RPMI8226 (cell line): ENCODE measurements around the gene GAGE10.
"Not testable (repeated sequence)": the region's sequence is repeated elsewhere in the genome, so short reads cannot be mapped to it uniquely, and the experiment has no call there.

ENCODE experiments used
- DNase-seq: peaks from one replicate; pipeline ENCODE4 v3.0.0-alpha.2; 2015

GAGE10 gene

DNA sequence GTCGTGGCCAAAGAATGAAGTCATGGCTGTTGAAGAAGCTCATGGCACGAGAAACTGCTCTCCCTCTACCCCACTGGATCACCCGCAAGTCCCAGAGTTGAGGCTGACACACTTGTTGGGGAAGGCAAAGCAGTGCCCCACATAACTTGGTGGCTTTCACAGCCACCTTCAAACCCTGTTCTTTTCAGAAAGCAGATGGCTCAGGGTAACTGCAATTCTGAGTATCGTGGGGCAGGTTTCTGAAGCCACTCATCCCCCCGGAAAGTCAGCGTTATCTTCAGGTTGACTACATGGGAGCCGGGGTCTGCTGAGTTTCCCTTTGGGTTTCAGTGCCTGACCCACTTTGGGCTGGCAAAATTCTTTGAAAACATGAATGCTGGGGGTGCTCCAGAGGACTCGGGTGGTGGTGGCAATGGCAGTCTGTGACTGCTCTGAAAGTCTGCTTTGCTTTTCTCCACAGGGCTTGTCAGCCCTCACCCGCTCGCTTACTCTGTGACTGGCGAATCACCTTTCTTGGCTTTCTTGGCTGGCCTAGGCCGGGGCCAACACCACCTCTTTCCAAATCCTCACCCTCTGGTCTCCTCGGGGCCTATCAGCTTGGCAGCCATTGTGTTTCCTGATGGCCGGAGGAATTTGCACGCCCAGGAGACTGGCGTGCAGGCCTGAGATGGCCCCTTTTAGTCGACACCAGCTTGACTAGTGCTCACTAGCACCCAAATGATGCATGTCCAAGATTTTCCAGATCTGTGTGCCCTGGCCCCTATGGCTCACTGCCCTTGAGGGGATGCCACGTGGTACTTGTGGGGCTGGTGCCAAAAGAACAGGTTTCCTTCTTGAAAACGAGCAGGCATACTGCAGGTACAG lies 26.5 kb upstream of the GAGE10 start:
- DNase-seq = no peak

DNA sequence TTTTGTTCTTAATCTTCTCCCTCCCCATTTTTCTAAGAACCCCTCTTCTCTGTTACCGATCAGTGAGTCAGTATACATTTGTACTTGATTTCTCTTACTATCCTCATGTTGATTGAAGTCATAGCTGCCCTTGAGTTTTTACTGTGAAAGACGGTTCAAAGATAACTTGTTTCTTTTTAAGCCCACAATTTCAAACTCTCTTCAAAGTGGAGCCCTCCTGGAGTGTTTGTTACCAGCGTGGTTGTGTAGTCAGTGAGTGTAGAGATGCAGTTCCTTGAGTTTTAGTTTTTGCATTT lies 26.0 kb upstream of the GAGE10 start:
- no peak for DNase-seq

DNA sequence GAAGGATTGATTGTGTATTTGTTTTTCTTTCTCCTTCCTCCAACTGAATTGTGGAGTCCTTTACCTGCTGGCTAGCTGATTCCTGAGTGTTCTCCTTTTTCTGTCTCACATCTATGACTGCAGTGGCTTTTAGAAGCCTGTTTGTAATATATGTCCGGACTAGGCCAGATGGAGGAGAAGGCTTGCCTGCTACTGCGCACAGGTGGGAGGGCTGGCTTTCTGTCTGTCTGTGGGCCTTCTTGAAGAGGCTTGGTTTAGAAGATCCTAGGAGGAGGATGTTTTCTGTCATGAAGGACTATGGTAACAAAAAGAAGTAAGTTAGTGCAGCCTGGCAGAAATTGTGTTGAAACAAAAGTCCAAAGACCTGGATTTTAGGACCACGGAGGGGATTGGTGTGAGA lies 25.4 kb upstream of the GAGE10 start:
- DNase-seq = no peak

DNA sequence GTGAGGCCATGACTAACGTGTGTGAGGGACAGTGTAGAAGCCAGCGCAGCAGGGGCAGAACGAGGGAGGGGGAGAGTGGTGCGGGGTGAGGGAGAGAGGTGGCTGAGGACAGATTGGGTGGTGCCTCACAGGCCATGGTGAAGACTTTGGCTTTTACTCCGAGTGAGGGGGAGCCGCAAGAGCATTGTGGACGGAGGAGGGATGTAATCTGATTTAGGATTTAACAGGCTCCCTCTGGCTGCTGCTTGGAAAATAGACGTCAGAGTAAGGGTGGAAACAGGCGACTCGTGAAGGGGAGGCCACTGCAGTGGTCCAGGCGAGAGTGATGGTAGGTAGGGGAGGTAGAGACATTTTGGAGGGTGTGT lies 20.8 kb upstream of the GAGE10 start:
- no peak for DNase-seq

DNA sequence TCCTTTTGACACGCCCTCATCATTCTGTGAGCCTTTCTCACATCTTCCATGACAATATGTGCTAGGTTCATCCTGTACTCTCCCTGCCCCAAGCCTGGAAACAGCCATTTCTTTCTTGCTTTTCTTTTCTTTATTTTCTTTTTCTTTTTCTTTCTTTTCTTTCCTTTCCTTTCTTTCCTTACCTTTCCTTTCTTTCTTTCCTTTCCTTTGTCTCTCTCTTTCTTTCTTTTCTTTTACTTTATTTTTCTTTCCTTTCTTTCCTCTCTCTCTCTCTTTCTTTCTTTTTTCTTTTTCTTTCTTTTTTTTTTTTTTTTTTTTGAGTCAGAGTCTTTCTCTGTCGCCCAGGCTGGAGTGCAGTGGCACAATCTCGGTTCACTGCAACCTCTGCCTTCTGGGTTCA lies 19.2 kb upstream of the GAGE10 start:
- no peak for DNase-seq

DNA sequence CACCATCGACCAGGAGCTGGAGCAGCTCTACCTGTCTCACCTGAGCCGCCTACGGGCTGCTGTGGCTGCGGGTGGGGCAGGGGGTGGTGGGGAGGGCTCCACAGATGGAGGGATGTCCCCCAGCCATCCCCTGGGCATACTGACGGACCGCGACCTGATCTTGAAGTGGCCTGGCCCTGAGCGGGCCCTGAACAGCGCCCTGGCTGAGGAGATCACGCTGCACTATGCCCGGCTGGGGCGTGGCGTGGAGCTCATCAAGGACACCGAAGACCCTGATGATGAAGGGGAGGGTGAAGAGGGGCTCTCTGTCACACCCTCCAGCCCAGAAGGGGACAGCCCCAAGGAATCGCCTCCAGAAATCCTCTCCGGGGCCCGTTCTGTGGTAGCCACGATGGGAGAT lies 17.3 kb upstream of the GAGE10 start:
- no peak for DNase-seq

DNA sequence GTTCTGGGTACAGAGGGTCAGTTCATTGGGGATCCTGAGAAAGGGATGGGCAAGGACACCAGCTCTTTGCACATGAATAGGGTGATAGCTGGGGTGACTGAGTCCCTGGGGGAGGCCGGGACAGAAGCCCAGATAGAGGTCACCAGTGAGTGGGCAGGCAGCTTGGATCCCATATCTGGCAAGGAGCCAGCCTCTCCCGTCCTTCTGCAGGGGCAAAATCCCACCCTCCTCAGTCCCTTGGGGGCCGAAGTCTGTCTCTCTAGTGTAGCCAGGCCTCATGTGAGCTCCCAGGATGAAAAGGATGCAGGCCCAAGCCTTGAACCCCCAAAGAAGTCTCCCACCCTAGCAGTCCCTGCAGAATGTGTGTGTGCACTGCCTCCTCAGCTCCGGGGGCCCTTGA lies 16.9 kb upstream of the GAGE10 start:
- no peak for DNase-seq

DNA sequence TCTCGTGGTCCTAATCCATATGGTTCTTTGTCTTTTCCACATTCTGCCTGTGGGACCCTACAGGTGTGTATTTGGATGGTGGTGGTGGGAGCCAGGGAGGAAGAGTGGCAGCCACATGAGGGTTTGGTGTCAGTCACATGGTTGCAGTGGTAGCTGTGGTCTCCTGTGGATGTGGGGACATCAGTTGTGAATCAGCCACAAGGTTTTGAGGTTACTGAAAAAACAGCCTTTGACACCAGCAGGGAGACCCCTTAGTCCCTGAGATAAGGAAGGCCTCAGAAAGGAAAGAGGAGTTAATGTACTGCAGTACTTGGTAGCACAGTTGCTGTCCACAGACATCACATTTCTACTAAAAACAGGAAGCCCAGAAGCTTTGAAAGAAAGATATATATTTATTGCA lies 15.8 kb upstream of the GAGE10 start:
- DNase-seq = no peak

DNA sequence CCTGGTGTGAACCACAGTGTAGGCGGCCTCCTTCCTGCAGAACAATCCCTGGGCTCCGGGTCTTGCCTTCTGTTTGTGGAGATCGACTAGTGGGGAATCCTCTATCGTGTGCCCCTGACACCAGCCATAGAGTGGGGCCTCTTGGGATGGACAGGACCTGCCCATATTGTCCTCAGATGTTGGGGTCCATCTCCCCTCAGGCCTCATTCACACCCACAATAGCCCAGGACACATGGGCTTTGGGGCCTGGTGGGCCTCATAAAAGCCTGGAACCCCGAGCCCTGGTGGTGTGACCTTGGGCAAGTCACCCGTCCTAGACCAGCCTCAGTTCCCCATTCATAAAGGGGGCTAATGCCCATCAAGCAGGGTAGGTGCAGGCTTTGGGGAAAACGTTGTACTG lies 13.2 kb upstream of the GAGE10 start:
- no peak for DNase-seq

DNA sequence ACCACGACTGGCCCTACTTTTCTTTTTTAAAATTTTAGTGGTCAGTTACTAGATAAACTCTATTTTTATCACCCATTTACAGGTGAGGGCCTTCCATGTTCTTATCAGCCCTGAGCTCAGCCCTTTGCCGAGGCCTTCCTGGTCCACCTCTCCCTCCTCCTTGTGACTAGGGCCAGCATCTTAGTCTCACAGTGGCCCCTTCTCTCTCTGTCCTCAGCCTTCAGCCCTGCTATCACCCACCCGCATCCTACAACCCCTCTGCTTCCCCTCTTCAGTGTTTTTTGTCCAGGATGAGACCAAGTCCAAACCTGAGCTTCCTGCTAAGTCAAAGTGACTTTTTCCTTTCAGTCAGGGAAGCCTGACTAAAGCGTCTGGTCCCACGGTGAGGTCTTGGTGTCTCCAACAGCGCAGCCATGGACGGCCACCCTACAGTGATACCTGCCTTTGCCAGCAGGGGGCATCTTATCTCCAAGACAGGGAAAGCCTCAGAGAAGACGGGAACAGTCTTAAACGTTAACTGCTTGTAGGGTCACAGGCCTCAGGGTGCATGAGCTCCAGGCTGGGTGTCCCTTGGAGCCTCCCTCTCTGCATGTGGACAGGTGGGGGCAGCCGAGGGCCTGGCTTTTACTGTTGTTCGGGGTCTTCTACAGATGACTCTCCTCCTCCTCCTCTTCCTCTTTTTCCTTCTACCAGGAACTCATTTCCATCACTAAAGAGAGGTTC lies 11.7 kb upstream of the GAGE10 start:
- DNase-seq = peak; percentile 55

DNA sequence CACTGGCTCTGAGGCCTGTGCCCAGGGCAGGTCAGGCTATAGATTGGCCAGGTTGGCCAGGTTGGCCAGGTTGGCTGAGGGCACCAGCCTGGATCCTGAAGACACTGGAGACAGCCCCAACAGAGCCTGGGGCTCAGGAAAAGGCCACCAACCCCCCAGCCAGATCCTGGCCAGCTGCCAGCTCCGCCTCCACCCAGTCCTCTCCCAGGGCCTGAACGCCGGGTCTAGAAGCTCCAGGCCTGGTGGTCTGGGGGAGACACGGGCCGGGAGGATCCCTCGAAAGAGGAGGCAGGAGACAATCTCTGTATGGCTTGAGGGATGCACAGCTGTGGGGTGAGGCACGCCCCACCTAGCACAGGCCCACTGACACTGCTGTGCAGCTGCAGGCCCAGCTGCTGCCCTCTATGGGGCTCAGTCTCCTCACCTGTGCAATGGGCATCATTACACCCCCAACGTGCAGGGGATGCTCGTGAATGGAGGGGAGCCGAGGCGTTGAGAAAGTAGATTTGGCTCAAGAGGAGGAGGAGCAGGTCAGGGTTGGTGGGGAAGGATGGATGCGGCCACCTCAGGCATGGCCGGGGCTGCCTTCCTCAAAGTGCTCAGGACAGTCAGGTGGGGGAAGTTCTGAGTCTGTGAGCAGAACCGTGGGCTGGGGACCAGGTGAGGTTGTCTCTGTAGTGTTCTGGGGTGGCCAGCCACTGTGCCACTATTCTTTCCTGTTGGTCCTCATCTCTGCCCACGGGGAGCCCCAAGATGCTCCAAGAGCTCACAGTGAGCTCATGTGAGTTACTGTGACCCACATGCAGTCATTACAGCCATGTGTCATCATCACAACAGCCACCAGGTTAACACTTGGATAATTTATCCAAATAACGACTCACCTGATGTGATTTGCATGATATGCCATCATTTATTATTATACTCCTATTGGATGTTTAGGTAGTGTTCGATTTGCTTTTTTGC lies 10.8 kb upstream of the GAGE10 start:
- DNase-seq = no peak

DNA sequence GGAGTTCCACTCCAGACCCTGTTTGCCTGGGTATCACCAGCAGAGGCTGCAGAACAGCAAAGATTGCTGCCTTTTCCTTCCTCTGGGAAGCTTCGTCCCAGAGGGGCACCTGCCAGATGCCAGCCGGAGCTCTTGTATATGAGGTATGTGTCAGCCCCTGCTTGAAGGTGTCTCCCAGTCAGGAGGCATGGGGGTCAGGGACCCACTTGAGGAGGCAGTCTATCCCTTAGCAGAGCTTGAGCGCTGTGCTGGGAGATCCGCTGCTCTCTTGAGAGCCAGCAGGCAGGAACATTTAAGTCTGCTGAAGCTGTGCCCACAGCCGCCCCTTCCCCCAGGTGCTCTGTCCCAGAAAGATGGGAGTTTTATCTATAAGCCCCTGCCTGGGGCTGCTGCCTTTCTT lies 4.2 kb upstream of the GAGE10 start:
- not testable (repeated sequence) for DNase-seq

DNA sequence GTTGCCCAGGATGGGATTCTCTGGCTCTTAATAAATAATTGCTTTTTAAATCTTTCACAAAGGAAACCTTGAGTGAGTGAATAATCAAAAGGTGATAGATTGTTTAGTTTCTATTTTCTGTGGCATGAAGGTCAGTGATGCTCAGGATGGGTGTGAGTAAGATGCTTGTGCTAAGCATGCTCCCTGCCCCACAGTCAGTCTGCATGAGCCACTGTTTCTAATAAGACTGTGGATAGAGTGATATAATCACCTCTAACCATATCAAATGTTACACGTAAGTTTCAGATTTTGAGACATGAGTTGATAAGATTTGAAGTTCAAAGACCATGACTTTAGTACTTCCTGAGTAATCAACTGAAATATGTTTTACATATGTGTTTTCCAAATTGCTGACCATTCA lies 2.7 kb upstream of the GAGE10 start:
- DNase-seq = no peak

DNA sequence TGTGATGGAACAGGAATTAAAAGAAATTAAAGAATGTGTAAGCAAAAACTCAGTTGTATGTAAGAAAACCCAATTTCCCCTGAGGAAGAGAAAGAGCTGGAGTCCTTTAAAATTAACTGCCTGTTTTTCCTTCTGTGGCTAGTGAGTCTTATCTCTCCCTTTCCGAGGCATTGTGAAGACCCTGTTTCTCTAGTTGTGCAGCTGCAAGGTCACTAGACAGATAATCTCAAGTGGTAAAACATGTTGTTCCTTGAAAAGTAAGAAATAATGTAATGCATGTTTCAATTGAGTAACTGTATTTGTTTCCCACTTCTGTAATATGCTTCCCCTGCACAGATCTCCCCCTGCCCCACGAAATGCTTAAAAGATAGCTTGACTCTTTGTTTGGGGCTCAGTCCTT lies 4.3 kb downstream of the GAGE10 start:
- not testable (repeated sequence) for DNase-seq

DNA sequence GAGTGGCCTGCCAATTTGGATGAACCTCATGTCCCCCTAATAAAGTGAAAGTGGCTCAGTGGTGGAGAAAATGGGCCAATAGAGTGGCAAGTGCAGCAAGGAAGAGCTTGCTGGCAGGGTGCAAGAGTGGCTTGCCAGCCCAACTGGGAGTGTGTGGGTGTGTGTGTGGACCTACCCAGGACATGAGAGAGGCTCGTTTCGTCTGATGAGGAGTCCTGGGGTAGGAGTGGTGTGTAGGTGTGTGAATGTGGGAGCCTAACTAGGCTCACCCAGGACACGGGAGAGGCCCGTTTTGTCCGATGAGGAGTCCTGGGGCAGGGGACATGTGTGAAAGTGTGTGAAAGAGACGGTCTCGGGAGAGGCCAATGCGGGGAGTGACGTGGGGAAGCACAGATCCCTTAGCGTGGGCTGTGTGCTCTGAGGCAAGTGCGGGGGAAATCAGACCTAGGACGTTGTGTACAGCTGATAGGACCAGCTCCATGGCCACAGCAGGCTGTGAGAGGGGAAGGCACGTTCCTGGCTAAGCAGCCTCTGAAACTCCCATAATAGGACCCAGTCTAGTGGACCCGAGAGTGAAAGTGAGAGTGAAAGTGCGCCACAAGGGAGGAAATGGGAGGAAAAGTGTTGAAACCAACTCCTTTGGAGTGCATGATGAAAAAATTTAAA lies 5.3 kb downstream of the GAGE10 start:
- DNase-seq = no peak

DNA sequence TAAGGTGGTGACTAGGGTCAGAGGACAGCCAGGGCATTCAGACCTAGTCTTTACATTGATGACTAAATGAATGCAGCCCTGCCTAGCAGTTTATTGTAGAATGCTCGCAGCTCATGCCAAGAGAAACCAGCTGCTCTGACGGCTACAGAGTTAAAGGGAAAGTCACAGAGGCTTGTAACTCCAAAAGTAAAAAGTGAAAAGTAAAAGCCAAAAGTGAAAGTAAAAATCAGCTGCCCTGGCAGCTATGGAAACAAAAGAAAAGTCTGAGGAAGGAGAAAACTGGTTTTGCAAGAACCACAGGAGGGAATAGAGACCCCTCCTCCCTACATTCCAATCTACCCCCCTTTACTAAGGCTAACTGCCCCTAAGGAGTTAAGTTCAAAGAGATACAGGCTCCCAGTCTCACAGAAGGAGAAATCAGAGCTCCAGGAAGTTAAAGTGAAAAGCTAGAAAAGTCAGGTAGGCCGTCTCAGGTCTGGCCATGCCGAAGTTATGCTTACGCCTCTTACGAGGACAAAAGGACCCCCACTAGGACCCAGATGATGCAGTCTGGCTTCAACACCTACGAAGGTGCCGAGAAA lies 6.0 kb downstream of the GAGE10 start:
- no peak for DNase-seq

DNA sequence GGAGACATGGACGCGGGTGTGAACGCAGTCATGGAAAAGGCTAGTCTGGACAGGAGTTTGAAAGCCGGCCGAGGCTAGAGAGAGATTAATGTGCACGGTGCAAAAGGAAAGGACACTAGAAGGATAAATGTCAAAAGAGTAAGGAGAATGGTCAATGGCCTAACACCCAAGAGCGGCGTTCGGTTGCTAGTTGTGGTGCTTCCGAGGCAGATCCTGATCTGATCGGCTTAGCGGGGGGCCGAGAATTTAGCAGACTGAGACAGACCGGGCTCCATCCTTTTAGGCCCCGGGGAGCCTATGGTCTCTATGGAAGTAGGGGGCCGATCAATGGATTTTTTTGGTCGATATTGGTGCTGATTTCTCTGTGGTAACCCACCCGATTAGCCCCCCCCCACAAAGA lies 6.9 kb downstream of the GAGE10 start:
- no peak for DNase-seq

DNA sequence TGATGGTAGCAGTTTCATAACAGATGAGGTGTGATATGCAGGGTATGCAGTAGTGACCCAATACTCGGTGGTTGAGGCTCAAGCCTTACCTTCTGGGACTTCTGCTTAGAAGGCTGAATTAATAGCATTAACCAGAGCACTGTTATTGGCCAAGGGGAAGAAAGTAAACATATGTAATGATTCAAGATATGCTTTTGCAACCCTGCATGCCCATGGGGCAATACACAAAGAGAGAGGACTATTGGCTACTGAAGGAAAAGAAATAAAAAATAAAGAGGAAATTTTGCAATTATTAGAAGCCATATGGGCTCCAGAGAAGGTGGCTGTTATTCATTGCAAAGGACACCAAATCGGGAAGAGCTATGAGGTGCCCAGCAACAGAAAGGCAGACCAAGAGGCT lies 8.7 kb downstream of the GAGE10 start:
- DNase-seq = no peak

DNA sequence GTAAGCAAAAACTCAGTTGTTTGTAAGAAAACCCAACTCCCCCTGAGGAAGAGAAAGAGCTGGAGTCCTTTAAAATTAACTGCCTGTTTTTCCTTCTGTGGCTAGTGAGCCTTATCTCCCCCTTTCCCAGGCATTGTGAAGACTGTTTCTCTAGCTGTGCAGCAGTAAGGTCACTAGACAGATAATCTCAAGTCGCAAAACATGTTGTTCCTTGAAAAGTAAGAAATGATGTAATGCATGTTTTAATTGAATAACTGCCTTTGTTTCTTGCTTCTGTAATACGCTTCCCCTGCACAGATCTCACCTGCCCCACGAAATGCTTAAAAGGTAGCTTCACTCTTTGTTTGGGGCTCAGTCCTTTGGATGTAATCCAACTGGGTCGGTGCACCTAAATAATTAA lies 12.6 kb downstream of the GAGE10 start:
- DNase-seq = no peak

DNA sequence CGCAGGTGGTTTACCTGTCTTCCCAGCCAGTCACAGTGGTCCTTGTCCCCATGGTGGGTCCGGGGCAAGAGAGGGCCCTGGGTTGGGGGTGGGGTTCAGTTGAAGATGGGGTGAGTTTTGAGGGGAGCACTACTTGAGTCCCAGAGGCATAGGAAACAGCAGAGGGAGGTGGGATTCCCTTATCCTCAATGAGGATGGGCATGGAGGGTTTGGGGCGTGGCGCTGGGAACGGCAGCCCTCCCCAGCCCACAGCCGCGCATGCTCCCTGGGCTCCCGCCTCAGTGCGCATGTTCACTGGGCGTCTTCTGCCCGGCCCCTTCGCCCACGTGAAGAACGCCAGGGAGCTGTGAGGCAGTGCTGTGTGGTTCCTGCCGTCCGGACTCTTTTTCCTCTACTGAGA lies 18.3 kb downstream of the GAGE10 start, which contains the start of gene GAGE12J:
TSS of gene GAGE12J (plus strand) at position 301 of the 400 bp plus-strand sequence. CDS start 1,157 bp downstream, outside the sequence.
- DNase-seq = not testable (repeated sequence)

DNA sequence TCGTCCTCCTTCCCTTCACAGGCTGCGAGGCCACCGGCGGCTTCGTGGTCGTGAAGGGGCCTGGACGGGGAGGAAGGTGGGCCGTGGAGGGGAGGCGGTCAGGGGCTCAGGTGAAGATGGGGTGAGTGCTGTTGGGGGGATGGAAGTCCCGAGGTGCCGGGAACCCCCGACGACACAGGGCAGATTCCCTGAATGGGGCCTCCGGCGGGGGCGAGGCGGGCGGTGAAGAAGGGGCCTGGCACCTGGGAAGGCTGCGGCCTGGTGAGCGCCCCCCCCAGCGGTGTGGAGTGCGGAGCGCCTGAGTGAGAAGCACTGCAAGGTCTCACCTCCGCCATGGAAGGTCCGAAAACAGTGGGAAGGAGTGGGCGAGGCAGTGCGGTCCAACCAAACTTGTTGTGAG lies 18.8 kb downstream of the GAGE10 start:
- DNase-seq = not testable (repeated sequence)

DNA sequence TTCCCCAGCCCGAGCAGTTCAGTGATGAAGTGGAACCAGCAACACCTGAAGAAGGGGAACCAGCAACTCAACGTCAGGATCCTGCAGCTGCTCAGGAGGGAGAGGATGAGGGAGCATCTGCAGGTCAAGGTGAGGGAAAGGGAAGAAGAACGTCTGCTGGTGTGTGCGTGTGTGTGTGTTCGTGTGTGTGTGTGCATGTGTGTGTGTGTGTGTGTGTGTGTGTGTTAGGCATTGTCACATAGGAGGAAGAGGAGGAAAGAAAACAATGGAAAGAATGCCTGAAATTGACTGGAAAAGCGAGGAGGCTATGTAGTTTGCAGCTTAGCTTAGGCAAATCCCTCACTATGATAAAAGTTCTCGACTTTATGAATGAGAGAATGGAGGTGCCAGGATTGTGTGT lies 20.3 kb downstream of the GAGE10 start:
- DNase-seq = not testable (repeated sequence)
